Loucy (cell line): ENCODE data around the gene LRRC43.

Experiments
- EZH2phosphoT487 ChIP-seq: fragments of 200-600 bp; IDR thresholded peaks from 2 replicates; pipeline ENCODE4 v1.6.1; 2018; ENCODE audit warnings: antibody characterized with exemption, mild to moderate bottlenecking, moderate library complexity, borderline replicate concordance
- TF ChIP-seq, protein P1 (sequence below): fragments of 200-600 bp; sonication (generic); conservative IDR thresholded peaks from 2 replicates; pipeline ENCODE4 v1.5.1; 2014; ENCODE audit warnings: mild to moderate bottlenecking, antibody characterized with exemption, low read length

DNA sequence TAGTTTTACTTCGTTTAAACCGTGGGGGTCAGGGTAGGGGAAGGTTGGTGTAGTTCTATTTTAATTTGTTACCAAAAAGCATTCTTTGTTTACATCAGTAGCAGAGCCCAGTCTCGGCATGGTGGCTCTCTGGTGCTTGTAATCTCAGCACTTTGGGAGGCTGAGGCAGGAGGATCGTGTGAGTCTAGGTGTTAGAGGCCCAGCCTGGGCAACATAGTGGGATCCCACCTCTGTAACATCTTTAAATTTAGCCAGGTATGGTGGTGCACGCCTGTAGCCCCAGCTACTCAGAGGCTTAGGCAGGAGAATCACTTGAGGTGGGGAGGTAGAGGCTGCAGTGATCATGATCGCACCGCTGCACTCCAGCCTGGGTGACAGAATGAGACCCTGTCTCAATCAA lies 2.2 kb downstream of the LRRC43 start:
- TF ChIP-seq, protein P1, sequence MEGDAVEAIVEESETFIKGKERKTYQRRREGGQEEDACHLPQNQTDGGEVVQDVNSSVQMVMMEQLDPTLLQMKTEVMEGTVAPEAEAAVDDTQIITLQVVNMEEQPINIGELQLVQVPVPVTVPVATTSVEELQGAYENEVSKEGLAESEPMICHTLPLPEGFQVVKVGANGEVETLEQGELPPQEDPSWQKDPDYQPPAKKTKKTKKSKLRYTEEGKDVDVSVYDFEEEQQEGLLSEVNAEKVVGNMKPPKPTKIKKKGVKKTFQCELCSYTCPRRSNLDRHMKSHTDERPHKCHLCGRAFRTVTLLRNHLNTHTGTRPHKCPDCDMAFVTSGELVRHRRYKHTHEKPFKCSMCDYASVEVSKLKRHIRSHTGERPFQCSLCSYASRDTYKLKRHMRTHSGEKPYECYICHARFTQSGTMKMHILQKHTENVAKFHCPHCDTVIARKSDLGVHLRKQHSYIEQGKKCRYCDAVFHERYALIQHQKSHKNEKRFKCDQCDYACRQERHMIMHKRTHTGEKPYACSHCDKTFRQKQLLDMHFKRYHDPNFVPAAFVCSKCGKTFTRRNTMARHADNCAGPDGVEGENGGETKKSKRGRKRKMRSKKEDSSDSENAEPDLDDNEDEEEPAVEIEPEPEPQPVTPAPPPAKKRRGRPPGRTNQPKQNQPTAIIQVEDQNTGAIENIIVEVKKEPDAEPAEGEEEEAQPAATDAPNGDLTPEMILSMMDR, result no peak
- TF ChIP-seq EZH2phosphoT487, result no peak
